GM23338 (cell line): ENCODE measurements around the gene SLC6A12. TPM values are rescaled to one million over a fixed set of nuclear protein-coding genes. Genes with fewer than 3 reads are reported as not detected.

Source experiments
- ATAC-seq: fragments of 200-7000 bp; cut with Tn5 transposase; 3 replicates; pipeline ENCODE4 v1.9.1; 2020
- DNase-seq: peaks from one replicate; pipeline ENCODE4 v3.0.0-alpha.2; 2015; ENCODE audit warnings: low spot score
- H2AFZ ChIP-seq: fragments of 200-600 bp; sonication (generic); 2 replicates; pipeline ENCODE4 v1.8.0; 2016; ENCODE audit warnings: antibody characterized with exemption, mild to moderate bottlenecking, moderate library complexity
- H3F3A ChIP-seq: fragments of 200-600 bp; sonication (generic); replicated peaks from 2 replicates; pipeline ENCODE4 v1.8.0; 2017; ENCODE audit warnings: antibody characterized with exemption, mixed run types, low read depth
- H3K27ac ChIP-seq: fragments of 200-600 bp; sonication (generic); 2 replicates; pipeline ENCODE4 v1.6.1; 2016; ENCODE audit warnings: low read depth
- H3K27me3 ChIP-seq: fragments of 200-600 bp; sonication (generic); 2 replicates; pipeline ENCODE4 v1.8.0; 2016; ENCODE audit warnings: mild to moderate bottlenecking, mixed run types, moderate library complexity; ENCODE audit not compliant: insufficient read depth
- H3K36me3 ChIP-seq: fragments of 200-600 bp; sonication (generic); 2 replicates; pipeline ENCODE4 v1.8.0; 2016; ENCODE audit warnings: mild to moderate bottlenecking; ENCODE audit not compliant: insufficient read depth
- H3K4me1 ChIP-seq: fragments of 200-600 bp; sonication (generic); 2 replicates; pipeline ENCODE4 v1.8.0; 2016; ENCODE audit warnings: mild to moderate bottlenecking, moderate library complexity; ENCODE audit not compliant: insufficient read depth
- H3K4me2 ChIP-seq: fragments of 200-600 bp; sonication (generic); 2 replicates; pipeline ENCODE4 v1.7.1; 2017; ENCODE audit warnings: mixed run types
- H3K4me3 ChIP-seq: fragments of 200-600 bp; sonication (generic); 2 replicates; pipeline ENCODE4 v1.6.1; 2016; ENCODE audit warnings: mixed run types
- H3K79me2 ChIP-seq: fragments of 200-600 bp; sonication (generic); replicated peaks from 2 replicates; pipeline ENCODE4 v1.8.0; 2017; ENCODE audit warnings: mild to moderate bottlenecking; ENCODE audit not compliant: insufficient read depth
- H3K9me2 ChIP-seq: fragments of 200-600 bp; sonication (generic); 2 replicates; pipeline ENCODE4 v1.8.0; 2017; ENCODE audit not compliant: insufficient read depth
- H4K20me1 ChIP-seq: fragments of 200-600 bp; sonication (generic); replicated peaks from 2 replicates; pipeline ENCODE4 v1.8.0; 2017; ENCODE audit warnings: mild to moderate bottlenecking; ENCODE audit not compliant: insufficient read depth
- H3K27ac Mint-ChIP-seq: 2 replicates; pipeline ENCODE4 v1.8.0; 2020; ENCODE audit warnings: inconsistent platforms, mild to moderate bottlenecking, moderate library complexity, mixed read lengths
- H3K27me3 Mint-ChIP-seq: 3 replicates; pipeline ENCODE4 v1.8.0; 2022; ENCODE audit warnings: low read depth, mild to moderate bottlenecking, moderate library complexity, mixed read lengths, inconsistent platforms; ENCODE audit not compliant: insufficient read depth, poor library complexity
- H3K36me3 Mint-ChIP-seq: 3 replicates; pipeline ENCODE4 v1.8.0; 2021; ENCODE audit warnings: low read depth, mild to moderate bottlenecking, inconsistent platforms, moderate library complexity, mixed read lengths
- H3K4me1 Mint-ChIP-seq: 3 replicates; pipeline ENCODE4 v1.8.0; 2020; ENCODE audit warnings: mild to moderate bottlenecking, inconsistent platforms, mixed read lengths
- H3K4me3 Mint-ChIP-seq: 3 replicates; pipeline ENCODE4 v1.8.0; 2021; ENCODE audit warnings: moderate library complexity, mild to moderate bottlenecking, inconsistent platforms, mixed read lengths
- H3K9me3 Mint-ChIP-seq: 3 replicates; pipeline ENCODE4 v1.8.0; 2020; ENCODE audit warnings: moderate library complexity, mild to moderate bottlenecking, inconsistent platforms, mixed read lengths
- CREB1 ChIP-seq: fragments of 250-450 bp; sonication (Bioruptor Pico); IDR thresholded peaks from 2 replicates; pipeline ENCODE4 v1.5.0; 2020; ENCODE audit warnings: low read depth, mild to moderate bottlenecking, moderate library complexity
- CTCF ChIP-seq, 2 experiments: fragments of 200-600 bp in 1 of 2; sonication (generic) in 1 of 2; conservative IDR thresholded peaks; 2 replicates each; pipeline versions ENCODE4 v1.5.1 to v1.6.1; 2016 to 2017; ENCODE audit warnings: antibody characterized with exemption in 2 of 2, low read depth in 2 of 2, mild to moderate bottlenecking in 2 of 2, moderate library complexity in 1 of 2
- ETS1 ChIP-seq: IDR thresholded peaks from 2 replicates; pipeline ENCODE4 v1.6.1; 2016; ENCODE audit warnings: antibody characterized with exemption
- STAT1 ChIP-seq: IDR thresholded peaks from one replicate; pipeline ENCODE4 v1.6.1; 2016; ENCODE audit warnings: antibody characterized with exemption; ENCODE audit not compliant: unreplicated experiment
- ZNF462 ChIP-seq: fragments of 250-450 bp; sonication (Bioruptor Pico); IDR thresholded peaks from 2 replicates; pipeline ENCODE4 v1.5.0; 2020; ENCODE audit warnings: mild to moderate bottlenecking, moderate library complexity
- polyA plus RNA-seq: library from polyadenylated mRNA; unstranded; fragments of >200 nt; fragmentation: Nextera tagmentation; extraction: Ambion mirVana; gene quantifications from 2 replicates; pipeline ENCODE4 v1.2.1, GENCODE V29; 2016
- total RNA-seq: library from RNA; depleted of rRNA; stranded (reverse); fragments of >200 nt; shearing (Covaris generic); gene quantifications from 2 replicates; pipeline ENCODE4 v1.2.3, GENCODE V29; 2014

The SLC6A12 gene
- total and polyA plus RNA-seq, 2 experiments from 2014 or later, result 0.56 TPM; not detected in 1

- Mint-ChIP-seq H3K27ac (no peak overlapping the region), H3K9me3 (no peaks in the 10 kb centered on the region), H3K4me1 (peaks cover 10% of the 10 kb centered on the region), H3K4me3 (no peak overlapping the region), H3K36me3 (no peaks in the 10 kb centered on the region; the same call in 2 of the 3 replicates), H3K27me3 (peaks cover 15% of the 10 kb centered on the region)
- Histone ChIP-seq H3K9me2 (no peaks in the 10 kb centered on the region), H3K79me2 (no peaks in the 10 kb centered on the region), H4K20me1 (no peaks in the 10 kb centered on the region), H3F3A (no peaks in the 10 kb centered on the region), H3K4me2 (peak overlapping the region; percentile 65; the same call in 1 of the 2 replicates), H3K4me3 (peak overlapping the region; percentile 44; the same call in 1 of the 2 replicates), H2AFZ (peak overlapping the region; percentile 97), H3K27me3 (no peaks in the 10 kb centered on the region), H3K36me3 (no peaks in the 10 kb centered on the region), H3K27ac (no peak overlapping the region), H3K4me1 (peaks cover 8% of the 10 kb centered on the region)
- ATAC-seq (peak; percentile 98), DNase-seq (peak; percentile 96)
- 0 out of 2 replicates have a peak, but pooled peaks have one; percentile 18 for TF ChIP-seq ETS1
- TF ChIP-seq STAT1, result no peak
- TF ChIP-seq CTCF (conservative IDR thresholded peaks at IDR 0.05; ENCODE audit: low read depth in 2 of 2), result peak; percentile 88 to 97
- TF ChIP-seq CREB1, result 0 out of 2 replicates have a peak, but pooled peaks have one; percentile 12
Observed at GRCh38 chr12:219891-220352, 6.0 kb upstream of the SLC6A12 start.

GRCh38 chr12:218728-219590 is 5.0 kb upstream of the SLC6A12 start:
- ATAC-seq (no peak), DNase-seq (no peak)
- Histone ChIP-seq H3K79me2 (no peaks in the 10 kb centered on the region), H4K20me1 (no peaks in the 10 kb centered on the region), H2AFZ (no peak overlapping the region), H3K9me2 (no peaks in the 10 kb centered on the region), H3K36me3 (no peaks in the 10 kb centered on the region), H3K4me2 (no peak overlapping the region), H3K4me3 (no peak overlapping the region), H3K4me1 (peaks cover 9% of the 10 kb centered on the region), H3F3A (no peaks in the 10 kb centered on the region), H3K27me3 (no peaks in the 10 kb centered on the region), H3K27ac (no peak overlapping the region)
- Mint-ChIP-seq H3K9me3 (no peaks in the 10 kb centered on the region), H3K27me3 (peaks cover 19% of the 10 kb centered on the region), H3K4me1 (peaks cover 15% of the 10 kb centered on the region), H3K4me3 (no peak overlapping the region; the same call in 2 of the 3 replicates), H3K27ac (no peak overlapping the region), H3K36me3 (no peaks in the 10 kb centered on the region; the same call in 2 of the 3 replicates)
- no peak for TF ChIP-seq ZNF462
- no peak for TF ChIP-seq CREB1
